GM23338 (cell line): Measurements from ENCODE around the gene AOAH. TPM values are rescaled to one million over a fixed set of nuclear protein-coding genes. Genes with fewer than 3 reads are reported as not detected.

Experiments
- ATAC-seq: fragments of 200-7000 bp; cut with Tn5 transposase; 3 replicates; pipeline ENCODE4 v1.9.1; 2020
- DNase-seq: peaks from one replicate; pipeline ENCODE4 v3.0.0-alpha.2; 2015; ENCODE audit warnings: low spot score
- H2AFZ ChIP-seq: fragments of 200-600 bp; sonication (generic); 2 replicates; pipeline ENCODE4 v1.8.0; 2016; ENCODE audit warnings: antibody characterized with exemption, mild to moderate bottlenecking, moderate library complexity
- H3F3A ChIP-seq: fragments of 200-600 bp; sonication (generic); replicated peaks from 2 replicates; pipeline ENCODE4 v1.8.0; 2017; ENCODE audit warnings: antibody characterized with exemption, mixed run types, low read depth
- H3K27ac ChIP-seq: fragments of 200-600 bp; sonication (generic); 2 replicates; pipeline ENCODE4 v1.6.1; 2016; ENCODE audit warnings: low read depth
- H3K27me3 ChIP-seq: fragments of 200-600 bp; sonication (generic); 2 replicates; pipeline ENCODE4 v1.8.0; 2016; ENCODE audit warnings: mild to moderate bottlenecking, mixed run types, moderate library complexity; ENCODE audit not compliant: insufficient read depth
- H3K36me3 ChIP-seq: fragments of 200-600 bp; sonication (generic); 2 replicates; pipeline ENCODE4 v1.8.0; 2016; ENCODE audit warnings: mild to moderate bottlenecking; ENCODE audit not compliant: insufficient read depth
- H3K4me1 ChIP-seq: fragments of 200-600 bp; sonication (generic); 2 replicates; pipeline ENCODE4 v1.8.0; 2016; ENCODE audit warnings: mild to moderate bottlenecking, moderate library complexity; ENCODE audit not compliant: insufficient read depth
- H3K4me2 ChIP-seq: fragments of 200-600 bp; sonication (generic); 2 replicates; pipeline ENCODE4 v1.7.1; 2017; ENCODE audit warnings: mixed run types
- H3K4me3 ChIP-seq: fragments of 200-600 bp; sonication (generic); 2 replicates; pipeline ENCODE4 v1.6.1; 2016; ENCODE audit warnings: mixed run types
- H3K79me2 ChIP-seq: fragments of 200-600 bp; sonication (generic); replicated peaks from 2 replicates; pipeline ENCODE4 v1.8.0; 2017; ENCODE audit warnings: mild to moderate bottlenecking; ENCODE audit not compliant: insufficient read depth
- H3K9me2 ChIP-seq: fragments of 200-600 bp; sonication (generic); 2 replicates; pipeline ENCODE4 v1.8.0; 2017; ENCODE audit not compliant: insufficient read depth
- H4K20me1 ChIP-seq: fragments of 200-600 bp; sonication (generic); replicated peaks from 2 replicates; pipeline ENCODE4 v1.8.0; 2017; ENCODE audit warnings: mild to moderate bottlenecking; ENCODE audit not compliant: insufficient read depth
- H3K27ac Mint-ChIP-seq: 2 replicates; pipeline ENCODE4 v1.8.0; 2020; ENCODE audit warnings: inconsistent platforms, mild to moderate bottlenecking, moderate library complexity, mixed read lengths
- H3K27me3 Mint-ChIP-seq: 3 replicates; pipeline ENCODE4 v1.8.0; 2022; ENCODE audit warnings: low read depth, mild to moderate bottlenecking, moderate library complexity, mixed read lengths, inconsistent platforms; ENCODE audit not compliant: insufficient read depth, poor library complexity
- H3K36me3 Mint-ChIP-seq: 3 replicates; pipeline ENCODE4 v1.8.0; 2021; ENCODE audit warnings: low read depth, mild to moderate bottlenecking, inconsistent platforms, moderate library complexity, mixed read lengths
- H3K4me1 Mint-ChIP-seq: 3 replicates; pipeline ENCODE4 v1.8.0; 2020; ENCODE audit warnings: mild to moderate bottlenecking, inconsistent platforms, mixed read lengths
- H3K4me3 Mint-ChIP-seq: 3 replicates; pipeline ENCODE4 v1.8.0; 2021; ENCODE audit warnings: moderate library complexity, mild to moderate bottlenecking, inconsistent platforms, mixed read lengths
- H3K9me3 Mint-ChIP-seq: 3 replicates; pipeline ENCODE4 v1.8.0; 2020; ENCODE audit warnings: moderate library complexity, mild to moderate bottlenecking, inconsistent platforms, mixed read lengths
- CREB1 ChIP-seq: fragments of 250-450 bp; sonication (Bioruptor Pico); IDR thresholded peaks from 2 replicates; pipeline ENCODE4 v1.5.0; 2020; ENCODE audit warnings: low read depth, mild to moderate bottlenecking, moderate library complexity
- EZH2 ChIP-seq: fragments of 200-600 bp; sonication (generic); IDR thresholded peaks from one replicate; pipeline ENCODE4 v1.8.0; 2017; ENCODE audit warnings: antibody characterized with exemption, mild to moderate bottlenecking, low read depth; ENCODE audit not compliant: unreplicated experiment
- EZH2phosphoT487 ChIP-seq: fragments of 200-600 bp; sonication (generic); IDR thresholded peaks from one replicate; pipeline ENCODE4 v1.8.1; 2018; ENCODE audit warnings: antibody characterized with exemption; ENCODE audit not compliant: unreplicated experiment
- JUNB ChIP-seq: IDR thresholded peaks from one replicate; pipeline ENCODE4 v1.6.1; 2016; ENCODE audit warnings: antibody characterized with exemption; ENCODE audit not compliant: unreplicated experiment
- NANOG ChIP-seq: IDR thresholded peaks from 2 replicates; pipeline ENCODE4 v1.6.1; 2016; ENCODE audit warnings: antibody characterized with exemption, borderline replicate concordance
- POLR2AphosphoS5 ChIP-seq: IDR thresholded peaks from 2 replicates; pipeline ENCODE4 v1.6.1; 2016; ENCODE audit warnings: antibody characterized with exemption, low read depth
- STAT1 ChIP-seq: IDR thresholded peaks from one replicate; pipeline ENCODE4 v1.6.1; 2016; ENCODE audit warnings: antibody characterized with exemption; ENCODE audit not compliant: unreplicated experiment
- ZNF114 ChIP-seq: fragments of 250-450 bp; sonication (Bioruptor Pico); IDR thresholded peaks from 2 replicates; pipeline ENCODE4 v1.5.0; 2020; ENCODE audit warnings: mild to moderate bottlenecking, moderate library complexity
- ZNF331 ChIP-seq: fragments of 250-450 bp; sonication (Bioruptor Pico); IDR thresholded peaks from 2 replicates; pipeline ENCODE4 v1.5.0; 2020; ENCODE audit warnings: low read depth, mild to moderate bottlenecking, moderate library complexity
- polyA plus RNA-seq: library from polyadenylated mRNA; unstranded; fragments of >200 nt; fragmentation: Nextera tagmentation; extraction: Ambion mirVana; gene quantifications from 2 replicates; pipeline ENCODE4 v1.2.1, GENCODE V29; 2016
- total RNA-seq: library from RNA; depleted of rRNA; stranded (reverse); fragments of >200 nt; shearing (Covaris generic); gene quantifications from 2 replicates; pipeline ENCODE4 v1.2.3, GENCODE V29; 2014
- TF ChIP-seq, protein P1 (sequence below): fragments of 250-450 bp; sonication (Bioruptor Pico); IDR thresholded peaks from 2 replicates; pipeline ENCODE4 v1.5.0; 2020; ENCODE audit warnings: mild to moderate bottlenecking, moderate library complexity
- TF ChIP-seq, protein P2 (sequence below): IDR thresholded peaks from 2 replicates; pipeline ENCODE4 v1.6.1; 2016; ENCODE audit warnings: antibody characterized with exemption
- TF ChIP-seq, protein P3 (sequence below): IDR thresholded peaks from one replicate; pipeline ENCODE4 v1.6.1; 2018; ENCODE audit warnings: antibody characterized with exemption; ENCODE audit not compliant: unreplicated experiment
- TF ChIP-seq, protein P4 (sequence below), 2 experiments: fragments of 200-600 bp in 1 of 2; sonication (generic) in 1 of 2; conservative IDR thresholded peaks; 2 replicates each; pipeline versions ENCODE4 v1.5.1 to v1.6.1; 2016 to 2017; ENCODE audit warnings: antibody characterized with exemption in 2 of 2, low read depth in 2 of 2, mild to moderate bottlenecking in 2 of 2, moderate library complexity in 1 of 2

Gene AOAH
- total and polyA plus RNA-seq, 2 experiments from 2014 or later = not detected

DNA sequence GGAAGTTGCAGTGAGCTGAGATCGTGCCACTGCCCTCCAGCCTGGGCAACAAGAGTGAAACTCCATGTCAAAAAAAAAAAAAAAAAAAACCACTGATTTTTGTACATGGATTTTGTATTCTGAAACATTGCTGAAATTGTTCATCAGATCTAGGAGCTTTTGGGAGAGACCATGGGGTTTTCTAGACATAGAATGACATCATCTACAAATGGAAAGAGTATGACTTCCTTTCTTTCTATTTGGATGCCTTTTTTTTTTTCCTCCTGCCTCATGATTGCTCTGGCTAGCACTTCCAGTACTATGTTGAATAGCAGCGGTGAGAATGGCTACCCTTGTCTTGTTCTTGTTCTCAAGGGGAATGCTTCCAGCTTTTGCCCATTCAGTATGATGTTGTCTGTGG, 245.5 kb downstream of the AOAH start (continued):
- TF ChIP-seq, protein P1, sequence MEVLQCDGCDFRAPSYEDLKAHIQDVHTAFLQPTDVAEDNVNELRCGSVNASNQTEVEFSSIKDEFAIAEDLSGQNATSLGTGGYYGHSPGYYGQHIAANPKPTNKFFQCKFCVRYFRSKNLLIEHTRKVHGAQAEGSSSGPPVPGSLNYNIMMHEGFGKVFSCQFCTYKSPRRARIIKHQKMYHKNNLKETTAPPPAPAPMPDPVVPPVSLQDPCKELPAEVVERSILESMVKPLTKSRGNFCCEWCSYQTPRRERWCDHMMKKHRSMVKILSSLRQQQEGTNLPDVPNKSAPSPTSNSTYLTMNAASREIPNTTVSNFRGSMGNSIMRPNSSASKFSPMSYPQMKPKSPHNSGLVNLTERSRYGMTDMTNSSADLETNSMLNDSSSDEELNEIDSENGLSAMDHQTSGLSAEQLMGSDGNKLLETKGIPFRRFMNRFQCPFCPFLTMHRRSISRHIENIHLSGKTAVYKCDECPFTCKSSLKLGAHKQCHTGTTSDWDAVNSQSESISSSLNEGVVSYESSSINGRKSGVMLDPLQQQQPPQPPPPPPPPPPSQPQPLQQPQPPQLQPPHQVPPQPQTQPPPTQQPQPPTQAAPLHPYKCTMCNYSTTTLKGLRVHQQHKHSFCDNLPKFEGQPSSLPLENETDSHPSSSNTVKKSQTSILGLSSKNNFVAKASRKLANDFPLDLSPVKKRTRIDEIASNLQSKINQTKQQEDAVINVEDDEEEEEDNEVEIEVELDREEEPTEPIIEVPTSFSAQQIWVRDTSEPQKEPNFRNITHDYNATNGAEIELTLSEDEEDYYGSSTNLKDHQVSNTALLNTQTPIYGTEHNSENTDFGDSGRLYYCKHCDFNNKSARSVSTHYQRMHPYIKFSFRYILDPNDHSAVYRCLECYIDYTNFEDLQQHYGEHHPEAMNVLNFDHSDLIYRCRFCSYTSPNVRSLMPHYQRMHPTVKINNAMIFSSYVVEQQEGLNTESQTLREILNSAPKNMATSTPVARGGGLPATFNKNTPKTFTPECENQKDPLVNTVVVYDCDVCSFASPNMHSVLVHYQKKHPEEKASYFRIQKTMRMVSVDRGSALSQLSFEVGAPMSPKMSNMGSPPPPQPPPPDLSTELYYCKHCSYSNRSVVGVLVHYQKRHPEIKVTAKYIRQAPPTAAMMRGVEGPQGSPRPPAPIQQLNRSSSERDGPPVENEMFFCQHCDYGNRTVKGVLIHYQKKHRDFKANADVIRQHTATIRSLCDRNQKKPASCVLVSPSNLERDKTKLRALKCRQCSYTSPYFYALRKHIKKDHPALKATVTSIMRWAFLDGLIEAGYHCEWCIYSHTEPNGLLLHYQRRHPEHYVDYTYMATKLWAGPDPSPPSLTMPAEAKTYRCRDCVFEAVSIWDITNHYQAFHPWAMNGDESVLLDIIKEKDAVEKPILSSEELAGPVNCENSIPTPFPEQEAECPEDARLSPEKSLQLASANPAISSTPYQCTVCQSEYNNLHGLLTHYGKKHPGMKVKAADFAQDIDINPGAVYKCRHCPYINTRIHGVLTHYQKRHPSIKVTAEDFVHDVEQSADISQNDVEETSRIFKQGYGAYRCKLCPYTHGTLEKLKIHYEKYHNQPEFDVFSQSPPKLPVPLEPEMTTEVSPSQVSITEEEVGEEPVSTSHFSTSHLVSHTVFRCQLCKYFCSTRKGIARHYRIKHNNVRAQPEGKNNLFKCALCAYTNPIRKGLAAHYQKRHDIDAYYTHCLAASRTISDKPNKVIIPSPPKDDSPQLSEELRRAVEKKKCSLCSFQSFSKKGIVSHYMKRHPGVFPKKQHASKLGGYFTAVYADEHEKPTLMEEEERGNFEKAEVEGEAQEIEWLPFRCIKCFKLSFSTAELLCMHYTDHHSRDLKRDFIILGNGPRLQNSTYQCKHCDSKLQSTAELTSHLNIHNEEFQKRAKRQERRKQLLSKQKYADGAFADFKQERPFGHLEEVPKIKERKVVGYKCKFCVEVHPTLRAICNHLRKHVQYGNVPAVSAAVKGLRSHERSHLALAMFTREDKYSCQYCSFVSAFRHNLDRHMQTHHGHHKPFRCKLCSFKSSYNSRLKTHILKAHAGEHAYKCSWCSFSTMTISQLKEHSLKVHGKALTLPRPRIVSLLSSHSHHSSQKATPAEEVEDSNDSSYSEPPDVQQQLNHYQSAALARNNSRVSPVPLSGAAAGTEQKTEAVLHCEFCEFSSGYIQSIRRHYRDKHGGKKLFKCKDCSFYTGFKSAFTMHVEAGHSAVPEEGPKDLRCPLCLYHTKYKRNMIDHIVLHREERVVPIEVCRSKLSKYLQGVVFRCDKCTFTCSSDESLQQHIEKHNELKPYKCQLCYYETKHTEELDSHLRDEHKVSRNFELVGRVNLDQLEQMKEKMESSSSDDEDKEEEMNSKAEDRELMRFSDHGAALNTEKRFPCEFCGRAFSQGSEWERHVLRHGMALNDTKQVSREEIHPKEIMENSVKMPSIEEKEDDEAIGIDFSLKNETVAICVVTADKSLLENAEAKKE (CRISPR knock-in tag) = no peak
- TF ChIP-seq POLR2AphosphoS5 (no peak), EZH2phosphoT487 (no peak)

DNA sequence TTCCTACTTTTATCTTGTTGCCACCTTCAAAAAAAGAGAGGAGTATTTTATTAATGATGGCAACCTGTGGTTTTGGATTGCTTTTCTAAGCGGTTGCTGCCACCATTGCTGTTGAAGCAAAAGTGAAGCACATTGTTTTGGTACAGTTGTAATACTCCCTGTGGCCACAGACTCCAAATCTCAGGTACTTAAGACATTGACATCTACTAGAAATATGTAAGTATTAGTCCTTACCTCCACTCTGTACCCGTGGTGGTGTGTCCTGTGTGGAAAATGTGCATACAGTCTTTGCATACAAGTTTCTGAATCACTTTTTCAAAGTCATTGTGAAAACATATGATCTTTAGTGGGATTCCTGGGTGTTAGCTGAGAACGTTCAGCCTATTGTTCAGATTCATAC, 248.9 kb downstream of the AOAH start:
- no peak overlapping the region for H2AFZ ChIP-seq
- peak; percentile 12 for DNase-seq
- peaks cover 4% of the 10 kb centered on the region; the same call in 1 of the 2 replicates for H3K9me2 ChIP-seq
- no peaks in the 10 kb centered on the region for H3K79me2 ChIP-seq
- H3K27me3 ChIP-seq = no peaks in the 10 kb centered on the region
- Mint-ChIP-seq H3K4me3 (no peak overlapping the region), H3K4me1 (no peaks in the 10 kb centered on the region), H3K27me3 (peaks cover 7% of the 10 kb centered on the region), H3K36me3 (no peaks in the 10 kb centered on the region), H3K27ac (no peak overlapping the region), H3K9me3 (no peaks in the 10 kb centered on the region)
- no peak overlapping the region for H3K4me3 ChIP-seq
- no peak for ATAC-seq
- H4K20me1 ChIP-seq = no peaks in the 10 kb centered on the region
- H3F3A ChIP-seq = no peaks in the 10 kb centered on the region
- H3K4me1 ChIP-seq = no peaks in the 10 kb centered on the region
- no peaks in the 10 kb centered on the region for H3K36me3 ChIP-seq
- no peak overlapping the region for H3K27ac ChIP-seq
- H3K4me2 ChIP-seq = no peak overlapping the region
- TF ChIP-seq NANOG (no peak), POLR2AphosphoS5 (no peak), ZNF114 (CRISPR knock-in tag) (no peak), CREB1 (no peak), JUNB (no peak), EZH2 (no peak), EZH2phosphoT487 (no peak), ZNF331 (no peak), STAT1 (no peak)
- TF ChIP-seq, protein P2, sequence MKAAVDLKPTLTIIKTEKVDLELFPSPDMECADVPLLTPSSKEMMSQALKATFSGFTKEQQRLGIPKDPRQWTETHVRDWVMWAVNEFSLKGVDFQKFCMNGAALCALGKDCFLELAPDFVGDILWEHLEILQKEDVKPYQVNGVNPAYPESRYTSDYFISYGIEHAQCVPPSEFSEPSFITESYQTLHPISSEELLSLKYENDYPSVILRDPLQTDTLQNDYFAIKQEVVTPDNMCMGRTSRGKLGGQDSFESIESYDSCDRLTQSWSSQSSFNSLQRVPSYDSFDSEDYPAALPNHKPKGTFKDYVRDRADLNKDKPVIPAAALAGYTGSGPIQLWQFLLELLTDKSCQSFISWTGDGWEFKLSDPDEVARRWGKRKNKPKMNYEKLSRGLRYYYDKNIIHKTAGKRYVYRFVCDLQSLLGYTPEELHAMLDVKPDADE = no peak
- TF ChIP-seq, protein P3, sequence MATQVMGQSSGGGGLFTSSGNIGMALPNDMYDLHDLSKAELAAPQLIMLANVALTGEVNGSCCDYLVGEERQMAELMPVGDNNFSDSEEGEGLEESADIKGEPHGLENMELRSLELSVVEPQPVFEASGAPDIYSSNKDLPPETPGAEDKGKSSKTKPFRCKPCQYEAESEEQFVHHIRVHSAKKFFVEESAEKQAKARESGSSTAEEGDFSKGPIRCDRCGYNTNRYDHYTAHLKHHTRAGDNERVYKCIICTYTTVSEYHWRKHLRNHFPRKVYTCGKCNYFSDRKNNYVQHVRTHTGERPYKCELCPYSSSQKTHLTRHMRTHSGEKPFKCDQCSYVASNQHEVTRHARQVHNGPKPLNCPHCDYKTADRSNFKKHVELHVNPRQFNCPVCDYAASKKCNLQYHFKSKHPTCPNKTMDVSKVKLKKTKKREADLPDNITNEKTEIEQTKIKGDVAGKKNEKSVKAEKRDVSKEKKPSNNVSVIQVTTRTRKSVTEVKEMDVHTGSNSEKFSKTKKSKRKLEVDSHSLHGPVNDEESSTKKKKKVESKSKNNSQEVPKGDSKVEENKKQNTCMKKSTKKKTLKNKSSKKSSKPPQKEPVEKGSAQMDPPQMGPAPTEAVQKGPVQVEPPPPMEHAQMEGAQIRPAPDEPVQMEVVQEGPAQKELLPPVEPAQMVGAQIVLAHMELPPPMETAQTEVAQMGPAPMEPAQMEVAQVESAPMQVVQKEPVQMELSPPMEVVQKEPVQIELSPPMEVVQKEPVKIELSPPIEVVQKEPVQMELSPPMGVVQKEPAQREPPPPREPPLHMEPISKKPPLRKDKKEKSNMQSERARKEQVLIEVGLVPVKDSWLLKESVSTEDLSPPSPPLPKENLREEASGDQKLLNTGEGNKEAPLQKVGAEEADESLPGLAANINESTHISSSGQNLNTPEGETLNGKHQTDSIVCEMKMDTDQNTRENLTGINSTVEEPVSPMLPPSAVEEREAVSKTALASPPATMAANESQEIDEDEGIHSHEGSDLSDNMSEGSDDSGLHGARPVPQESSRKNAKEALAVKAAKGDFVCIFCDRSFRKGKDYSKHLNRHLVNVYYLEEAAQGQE = no peak
- TF ChIP-seq, protein P4, sequence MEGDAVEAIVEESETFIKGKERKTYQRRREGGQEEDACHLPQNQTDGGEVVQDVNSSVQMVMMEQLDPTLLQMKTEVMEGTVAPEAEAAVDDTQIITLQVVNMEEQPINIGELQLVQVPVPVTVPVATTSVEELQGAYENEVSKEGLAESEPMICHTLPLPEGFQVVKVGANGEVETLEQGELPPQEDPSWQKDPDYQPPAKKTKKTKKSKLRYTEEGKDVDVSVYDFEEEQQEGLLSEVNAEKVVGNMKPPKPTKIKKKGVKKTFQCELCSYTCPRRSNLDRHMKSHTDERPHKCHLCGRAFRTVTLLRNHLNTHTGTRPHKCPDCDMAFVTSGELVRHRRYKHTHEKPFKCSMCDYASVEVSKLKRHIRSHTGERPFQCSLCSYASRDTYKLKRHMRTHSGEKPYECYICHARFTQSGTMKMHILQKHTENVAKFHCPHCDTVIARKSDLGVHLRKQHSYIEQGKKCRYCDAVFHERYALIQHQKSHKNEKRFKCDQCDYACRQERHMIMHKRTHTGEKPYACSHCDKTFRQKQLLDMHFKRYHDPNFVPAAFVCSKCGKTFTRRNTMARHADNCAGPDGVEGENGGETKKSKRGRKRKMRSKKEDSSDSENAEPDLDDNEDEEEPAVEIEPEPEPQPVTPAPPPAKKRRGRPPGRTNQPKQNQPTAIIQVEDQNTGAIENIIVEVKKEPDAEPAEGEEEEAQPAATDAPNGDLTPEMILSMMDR (conservative IDR thresholded peaks at IDR 0.05; ENCODE audit: low read depth in 2 of 2) = no peak
